Skin of body (tissue), 2 donors: ENCODE measurements around the gene KRTAP5-9. TPM values are rescaled to one million over a fixed set of nuclear protein-coding genes. Genes with fewer than 3 reads are reported as not detected.
"Not testable (repeated sequence)": the region's sequence is repeated elsewhere in the genome, so short reads cannot be mapped to it uniquely, and the experiment has no call there.

Experiments
- DNase-seq: peaks from one replicate; lab custom pipeline; 2025; lab: John Stamatoyannopoulos, UW
- total RNA-seq: library from RNA; depleted of rRNA; stranded (reverse); fragments of >200 nt; gene quantifications from one replicate; pipeline ENCODE4 v1.2.3, GENCODE V29; 2014

Gene KRTAP5-9, protein sequence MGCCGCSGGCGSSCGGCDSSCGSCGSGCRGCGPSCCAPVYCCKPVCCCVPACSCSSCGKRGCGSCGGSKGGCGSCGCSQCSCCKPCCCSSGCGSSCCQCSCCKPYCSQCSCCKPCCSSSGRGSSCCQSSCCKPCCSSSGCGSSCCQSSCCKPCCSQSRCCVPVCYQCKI
- not detected for total RNA-seq

GRCh38 chr11:71548120-71548519, at the start of gene KRTAP5-9:
KRTAP5-9 (plus strand) TSS chr11:71548420; CDS start chr11:71548658, 238 bp downstream.
- DNase-seq = no peak

- no peak for DNase-seq
These were observed 49.1 kb upstream of the KRTAP5-9 start for GRCh38 chr11:71499125-71499524.

GRCh38 chr11:71499546-71499945, 48.7 kb upstream of the KRTAP5-9 start:
- no peak for DNase-seq

GRCh38 chr11:71500601-71501021, 47.6 kb upstream of the KRTAP5-9 start:
- no peak for DNase-seq

GRCh38 chr11:71501071-71501985, 46.9 kb upstream of the KRTAP5-9 start:
- DNase-seq = no peak

GRCh38 chr11:71502026-71502425, 46.2 kb upstream of the KRTAP5-9 start:
- no peak for DNase-seq

DNA sequence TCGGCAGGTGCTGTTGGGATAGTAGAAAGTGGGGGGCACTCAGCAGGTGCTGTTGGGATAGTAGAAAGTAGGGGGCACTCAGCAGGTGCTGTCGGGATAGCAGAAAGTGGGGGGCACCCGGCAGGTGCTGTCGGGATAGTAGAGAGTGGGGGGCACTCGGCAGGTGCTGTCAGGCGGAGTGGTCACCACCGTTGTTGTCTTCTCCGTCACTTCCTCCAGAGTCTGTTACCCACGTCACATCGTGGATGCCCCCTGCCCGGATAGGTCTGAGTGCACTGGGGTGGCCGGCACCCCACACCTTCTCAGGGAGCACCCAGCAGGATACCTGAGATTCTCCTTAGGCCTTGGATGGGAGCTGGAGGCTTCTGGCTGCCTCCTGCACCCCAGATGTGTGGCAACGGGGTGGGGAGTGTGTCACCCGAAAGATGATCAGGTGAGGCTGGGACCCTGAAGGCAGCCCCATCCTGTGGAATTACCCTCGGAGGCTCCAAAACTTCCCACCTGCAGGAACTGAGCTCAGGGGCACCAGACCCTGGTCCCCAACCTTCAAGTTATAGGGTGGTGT, 45.3 kb upstream of the KRTAP5-9 start:
- DNase-seq = no peak

GRCh38 chr11:71504531-71504930, 43.7 kb upstream of the KRTAP5-9 start:
- no peak for DNase-seq

GRCh38 chr11:71505001-71505400, 43.2 kb upstream of the KRTAP5-9 start:
- DNase-seq = no peak

DNA sequence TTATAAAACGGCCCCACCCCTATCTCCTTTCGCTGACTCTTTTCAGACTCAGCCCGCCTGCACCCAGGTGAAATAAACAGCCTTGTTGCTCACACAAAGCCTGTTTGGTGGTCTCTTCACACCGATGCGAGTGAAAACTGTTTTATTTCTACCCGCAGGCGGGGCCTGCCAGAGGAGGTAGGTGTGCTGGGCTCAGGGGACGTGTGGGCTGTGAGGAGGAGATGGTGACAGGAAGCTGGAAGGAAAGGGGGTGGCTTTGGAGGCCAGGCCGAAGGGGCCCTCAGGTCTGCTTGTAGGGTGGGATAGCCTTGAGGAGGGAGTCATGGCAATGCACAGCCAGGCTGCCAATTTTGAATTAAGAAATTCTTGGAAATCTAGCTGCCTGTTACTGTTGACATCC, 42.4 kb upstream of the KRTAP5-9 start:
- no peak for DNase-seq

GRCh38 chr11:71507102-71507501, 41.1 kb upstream of the KRTAP5-9 start:
- no peak for DNase-seq

- DNase-seq = no peak
These were observed 29.4 kb upstream of the KRTAP5-9 start for GRCh38 chr11:71518506-71519471.

- no peak for DNase-seq
These were observed 28.7 kb upstream of the KRTAP5-9 start for GRCh38 chr11:71519546-71519945.

DNA sequence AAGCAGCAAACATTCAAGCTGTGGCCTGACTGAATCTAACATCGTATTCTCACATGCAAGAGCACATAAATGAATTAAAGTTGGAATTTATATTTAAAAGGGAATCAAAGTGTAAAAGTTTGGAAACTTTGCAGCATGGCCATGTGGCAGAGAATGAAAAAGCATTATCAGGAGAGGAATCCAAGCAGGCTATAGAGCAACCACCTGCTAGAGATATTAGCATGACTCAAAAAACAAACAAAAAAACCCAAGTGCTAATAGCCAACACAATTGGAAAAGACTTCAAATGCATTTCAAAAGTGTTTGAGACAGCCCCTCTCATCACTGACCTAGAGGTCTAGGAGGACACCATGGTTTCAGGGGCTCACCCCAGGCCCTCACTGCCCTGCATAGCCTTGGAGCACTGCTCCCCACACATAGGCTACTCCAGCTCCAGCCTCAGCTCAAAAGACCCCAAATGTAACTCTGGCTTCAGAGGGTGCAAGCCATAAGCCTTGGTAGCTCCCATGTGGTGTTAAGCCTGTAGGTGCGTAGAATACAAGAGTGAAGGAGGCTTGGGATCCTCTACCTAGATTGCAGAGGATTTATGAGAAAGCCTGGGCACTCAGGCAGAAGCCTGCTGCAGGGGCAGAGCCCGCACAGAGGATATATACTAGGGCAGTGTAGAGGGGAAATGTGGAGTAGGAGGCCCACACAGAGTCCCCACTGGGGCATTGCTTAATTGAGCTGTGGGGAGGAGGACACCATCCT, 22.9 kb upstream of the KRTAP5-9 start:
- no peak for DNase-seq

- no peak for DNase-seq
These were observed 22.2 kb upstream of the KRTAP5-9 start for GRCh38 chr11:71525938-71526495.

GRCh38 chr11:71526796-71527575, 21.2 kb upstream of the KRTAP5-9 start, which contains the start of gene KRTAP5-7:
KRTAP5-7 (plus strand) TSS chr11:71527267; CDS start chr11:71527301, 34 bp downstream.
- not testable (repeated sequence) for DNase-seq

GRCh38 chr11:71527576-71528210, 20.5 kb upstream of the KRTAP5-9 start:
- no peak for DNase-seq

GRCh38 chr11:71530602-71531001, 17.6 kb upstream of the KRTAP5-9 start:
- DNase-seq = no peak
